ENCODE measurements around the gene UGT1A7. TPM values are rescaled to one million over a fixed set of nuclear protein-coding genes. Genes with fewer than 3 reads are reported as not detected.
"Not testable (repeated sequence)": the region's sequence is repeated elsewhere in the genome, so short reads cannot be mapped to it uniquely, and the experiment has no call there.

Gene UGT1A7
- total RNA-seq, 2 experiments from 2014 or later, result not detected

DNA sequence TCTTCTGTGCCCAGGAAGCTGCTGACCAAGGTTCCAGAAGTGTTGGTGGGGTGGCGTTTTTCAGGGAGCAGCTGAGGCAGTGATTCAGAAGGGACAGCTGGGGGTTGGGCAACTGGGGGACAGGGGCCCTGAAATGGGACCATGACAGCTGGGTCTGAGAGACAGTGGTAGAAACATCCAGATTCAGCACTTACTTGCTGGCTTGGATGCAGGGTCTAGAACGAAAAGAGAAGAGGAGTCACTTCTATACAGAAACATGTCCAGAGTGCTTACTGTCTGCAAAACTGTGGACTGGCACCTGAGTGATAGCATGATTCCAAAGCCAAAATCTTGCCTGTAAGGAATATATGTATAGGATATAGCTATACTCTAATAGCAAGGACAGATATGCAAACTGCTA, 64.1 kb downstream of the UGT1A7 start:
- DNase-seq; H3K9me3 Mint-ChIP-seq; H3K27ac Mint-ChIP-seq; H3K36me3 Mint-ChIP-seq (ENCODE audit: low read depth); H3K27me3 Mint-ChIP-seq; POLR2A ChIA-PET; H3K4me3 Mint-ChIP-seq; H3K4me1 Mint-ChIP-seq; CTCF ChIA-PET: not testable (repeated sequence)

DNA sequence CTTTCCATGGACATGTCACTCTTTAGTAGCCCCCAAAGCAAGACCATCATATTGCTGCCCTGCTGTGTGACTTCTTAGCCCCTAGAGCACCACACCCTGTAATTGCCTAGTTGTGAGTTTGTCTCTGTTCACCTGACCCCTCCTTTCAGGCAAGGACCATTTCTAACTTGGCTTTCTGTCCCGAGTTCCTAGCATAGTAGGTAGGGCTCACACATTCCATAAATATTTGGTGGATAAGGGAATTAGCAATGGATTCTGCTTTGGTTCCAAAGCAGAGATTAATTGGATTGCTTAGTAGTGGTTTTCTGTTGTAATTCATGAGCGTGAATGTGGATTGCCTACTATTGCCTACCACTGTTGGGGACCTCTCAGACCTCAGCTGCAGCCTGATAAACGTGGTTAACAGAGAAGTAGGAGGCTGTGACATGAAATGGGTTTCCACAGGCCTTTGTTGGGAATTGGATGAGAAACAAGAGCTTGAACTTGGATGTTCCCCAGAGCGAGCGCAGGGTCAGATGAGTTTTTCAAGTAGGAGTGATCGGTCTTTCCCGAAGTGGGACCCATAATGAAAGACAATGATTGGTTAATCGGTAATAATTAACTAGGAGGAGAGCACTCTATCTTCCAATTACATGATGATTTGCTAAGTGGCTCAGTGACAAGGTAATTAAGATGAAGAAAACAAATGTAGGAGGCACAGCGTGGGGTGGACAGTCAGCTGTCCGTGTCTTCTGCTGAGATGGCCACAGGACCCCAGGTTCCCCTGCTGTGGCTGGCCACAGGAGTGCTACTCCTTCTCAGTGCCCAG, 65.0 kb downstream of the UGT1A7 start:
- H3K4me1 Mint-ChIP-seq, result no peaks in the 10 kb centered on the region
- H3K27ac Mint-ChIP-seq, result no peak overlapping the region
- H3K27me3 Mint-ChIP-seq, result peaks cover 4% of the 10 kb centered on the region
- no peak overlapping the region for H3K4me3 Mint-ChIP-seq
- H3K36me3 Mint-ChIP-seq (ENCODE audit: low read depth), result no peaks in the 10 kb centered on the region
- no peak for DNase-seq
- ChIA-PET CTCF (no interaction called here), POLR2A (no interaction called here)
- H3K9me3 Mint-ChIP-seq, result peaks cover 12% of the 10 kb centered on the region

DNA sequence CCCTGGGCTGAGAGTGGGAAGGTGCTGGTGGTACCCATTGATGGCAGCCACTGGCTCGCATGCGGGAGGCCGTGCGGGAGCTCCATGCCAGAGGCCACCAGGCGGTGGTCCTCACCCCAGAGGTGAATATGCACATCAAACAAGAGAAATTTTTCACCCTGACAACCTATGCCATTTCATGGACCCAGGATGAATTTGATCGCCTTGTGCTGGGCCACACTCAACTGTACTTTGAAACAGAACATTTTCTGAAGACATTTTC, 65.5 kb downstream of the UGT1A7 start:
- CTCF ChIA-PET, result no interaction called here
- POLR2A ChIA-PET, result no interaction called here

DNA sequence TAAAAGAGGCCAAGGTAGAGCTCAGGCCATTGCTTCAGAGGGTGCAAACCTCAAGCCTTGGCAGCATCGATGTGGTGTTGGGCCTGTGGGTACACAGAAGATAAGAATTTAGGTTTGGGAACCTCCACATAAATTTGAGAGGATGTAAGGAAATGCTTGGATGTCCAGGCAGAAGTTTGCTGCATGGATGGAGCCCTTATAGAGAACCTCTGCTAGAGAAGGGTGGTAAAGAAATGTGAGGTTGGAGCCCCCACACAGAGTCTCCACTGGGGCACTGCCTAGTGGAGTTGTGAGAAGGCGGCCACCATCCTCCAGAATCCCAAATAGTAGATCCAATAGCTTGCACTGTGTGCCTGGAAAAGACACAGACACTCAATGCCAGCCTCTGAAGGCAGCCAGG, 69.0 kb downstream of the UGT1A7 start:
- peaks cover 12% of the 10 kb centered on the region for H3K9me3 Mint-ChIP-seq
- H3K4me3 Mint-ChIP-seq; POLR2A ChIA-PET; H3K27ac Mint-ChIP-seq; H3K36me3 Mint-ChIP-seq (ENCODE audit: low read depth); H3K4me1 Mint-ChIP-seq; DNase-seq; H3K27me3 Mint-ChIP-seq; CTCF ChIA-PET: not testable (repeated sequence)

More for the DNA sequence above, 65.5 kb downstream of the UGT1A7 start:
- DNase-seq, result no peak
- peaks cover 4% of the 10 kb centered on the region for H3K27me3 Mint-ChIP-seq
- no peaks in the 10 kb centered on the region for H3K4me1 Mint-ChIP-seq
- no peaks in the 10 kb centered on the region for H3K36me3 Mint-ChIP-seq (ENCODE audit: low read depth)
- H3K9me3 Mint-ChIP-seq, result peaks cover 12% of the 10 kb centered on the region
- no peak overlapping the region for H3K27ac Mint-ChIP-seq
- no peak overlapping the region for H3K4me3 Mint-ChIP-seq

DNA sequence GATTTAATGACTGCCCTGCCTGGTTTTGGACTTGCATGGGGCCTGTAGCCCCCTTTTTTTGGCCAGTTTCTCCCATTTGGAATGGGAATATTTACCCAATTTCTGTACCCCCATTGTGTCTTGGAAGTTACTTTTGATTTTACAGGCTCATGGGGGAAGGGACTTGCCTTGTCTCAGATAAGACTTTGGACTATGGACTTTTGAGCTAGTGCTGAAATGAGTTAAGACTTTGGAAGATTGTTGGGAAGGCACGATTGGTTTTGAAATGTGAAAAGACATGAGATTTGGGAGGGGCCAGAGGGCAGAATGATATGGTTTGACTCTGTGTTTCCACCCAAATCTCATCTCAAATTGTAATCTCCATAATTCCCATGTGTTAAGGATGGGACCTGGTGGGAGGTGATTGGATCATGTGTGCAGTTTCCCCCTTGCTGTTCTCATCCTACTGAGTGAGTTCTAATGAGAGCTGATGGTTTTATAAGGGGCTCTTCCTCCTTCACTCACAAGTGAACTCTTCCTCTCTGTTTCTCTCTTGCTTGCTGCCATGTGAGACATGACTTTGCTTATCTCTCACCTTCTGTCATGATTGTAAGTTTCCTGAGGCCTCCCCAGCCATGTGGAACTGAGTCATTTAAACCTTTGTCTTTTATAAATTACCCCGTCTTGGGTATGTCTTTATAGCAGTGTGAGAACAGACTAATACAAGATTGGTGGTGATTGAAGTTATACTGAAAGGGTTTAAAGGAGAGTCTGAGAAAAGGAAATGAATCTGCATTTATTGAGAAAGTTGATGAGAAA, 69.7 kb downstream of the UGT1A7 start:
- H3K36me3 Mint-ChIP-seq (ENCODE audit: low read depth); H3K27ac Mint-ChIP-seq; H3K4me3 Mint-ChIP-seq: not testable (repeated sequence)

DNA sequence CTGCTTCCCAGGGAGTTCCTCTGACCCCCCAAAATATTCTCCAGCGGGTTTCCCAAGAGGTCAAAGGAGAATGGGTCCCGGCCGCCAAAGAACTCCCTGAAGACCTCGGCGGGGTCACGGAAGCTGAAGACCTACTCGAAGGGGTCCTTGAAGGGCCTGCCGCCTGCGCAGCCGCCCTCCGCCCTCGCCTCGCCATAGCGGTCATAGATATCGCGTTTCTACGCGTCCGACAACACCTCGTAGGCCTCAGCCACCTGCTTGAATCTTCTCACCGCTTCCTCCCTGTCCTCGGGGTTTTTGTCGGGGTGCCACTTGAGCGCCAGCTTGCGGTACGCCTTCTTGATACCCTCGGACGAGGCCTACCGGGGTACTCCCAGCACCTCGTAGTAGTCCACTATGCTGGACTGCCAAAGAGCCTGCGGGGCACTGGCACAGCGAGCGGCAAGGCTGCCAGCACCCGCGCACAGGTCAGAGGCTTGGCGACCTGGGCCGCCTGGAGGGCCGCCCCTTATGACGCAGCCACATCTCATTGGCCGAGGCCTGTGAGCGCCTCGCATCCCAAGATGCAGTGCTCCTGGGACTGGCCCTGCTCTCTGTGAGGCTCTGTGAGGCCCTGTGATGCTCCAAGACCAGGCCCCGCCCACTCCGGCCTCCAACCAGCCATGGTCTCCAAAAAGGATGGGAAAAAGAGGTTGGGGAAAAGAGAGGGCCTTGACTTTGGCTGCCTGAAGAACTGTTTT, 73.3 kb downstream of the UGT1A7 start:
- H3K4me1 Mint-ChIP-seq, result no peaks in the 10 kb centered on the region
- no peaks in the 10 kb centered on the region for H3K36me3 Mint-ChIP-seq (ENCODE audit: low read depth)
- H3K4me3 Mint-ChIP-seq, result no peak overlapping the region
- ChIA-PET POLR2A (no interaction called here), CTCF (no interaction called here)
- DNase-seq, result no peak
- no peak overlapping the region for H3K27ac Mint-ChIP-seq
- peaks cover 3% of the 10 kb centered on the region for H3K27me3 Mint-ChIP-seq
- H3K9me3 Mint-ChIP-seq, result peaks cover 8% of the 10 kb centered on the region

More for the DNA sequence above, 69.7 kb downstream of the UGT1A7 start:
- POLR2A ChIA-PET, H3K27me3 Mint-ChIP-seq, CTCF ChIA-PET, H3K4me1 Mint-ChIP-seq, DNase-seq: not testable (repeated sequence)
- peaks cover 12% of the 10 kb centered on the region for H3K9me3 Mint-ChIP-seq

DNA sequence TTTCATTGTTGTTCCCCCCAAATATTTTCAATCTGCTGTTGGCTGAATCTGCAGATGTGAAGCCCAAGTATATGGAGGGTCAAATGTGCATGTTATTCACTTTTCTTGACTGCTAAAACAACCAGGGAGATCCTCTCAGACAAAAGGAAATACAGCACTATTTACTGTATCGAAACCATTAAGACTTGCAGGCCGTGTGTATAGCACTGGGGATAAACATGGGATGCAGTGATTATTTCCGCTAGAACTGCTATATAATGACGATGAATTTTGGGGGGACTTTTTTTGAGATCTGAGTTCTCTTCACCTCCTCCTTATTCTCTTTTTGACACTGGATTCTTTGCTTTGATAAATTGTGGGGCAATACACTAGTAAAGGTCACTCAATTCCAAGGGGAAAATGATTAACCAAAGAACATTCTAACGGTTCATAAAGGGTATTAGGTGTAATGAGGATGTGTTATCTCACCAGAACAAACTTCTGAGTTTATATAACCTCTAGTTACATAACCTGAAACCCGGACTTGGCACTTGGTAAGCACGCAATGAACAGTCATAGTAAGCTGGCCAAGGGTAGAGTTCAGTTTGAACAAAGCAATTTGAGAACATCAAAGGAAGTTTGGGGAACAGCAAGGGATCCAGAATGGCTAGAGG, 74.9 kb downstream of the UGT1A7 start:
- Mint-ChIP-seq H3K4me3 (no peak overlapping the region), H3K9me3 (no peaks in the 10 kb centered on the region), H3K27ac (no peak overlapping the region), H3K4me1 (no peaks in the 10 kb centered on the region), H3K36me3 (ENCODE audit: low read depth) (no peaks in the 10 kb centered on the region), H3K27me3 (peaks cover 5% of the 10 kb centered on the region)
- CTCF ChIA-PET, result interaction anchor here (0.9 kb wide), 1 partner anchor 24 kb away, joined by 3 read pairs; no protein-coding TSS in a partner anchor
- DNase-seq, result no peak
- POLR2A ChIA-PET, result no interaction called here

DNA sequence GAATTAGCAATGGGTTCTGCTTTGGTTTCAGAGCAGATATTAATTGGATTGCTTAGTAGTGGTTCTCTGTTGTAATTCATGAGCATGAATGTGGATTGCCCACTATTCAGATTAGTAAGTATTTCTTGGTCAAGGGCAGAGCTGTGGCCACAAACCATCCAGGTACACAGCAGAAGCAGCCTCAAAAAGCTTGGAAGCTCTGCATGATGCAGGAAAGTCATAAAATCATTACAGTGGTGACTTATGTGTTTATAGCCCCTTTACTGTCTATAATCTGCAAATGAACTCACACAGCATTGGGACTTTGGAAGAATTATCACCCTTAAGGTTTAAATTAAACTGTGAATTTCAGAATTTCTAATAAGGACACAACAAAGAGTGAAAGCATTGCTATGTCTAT, 76.4 kb downstream of the UGT1A7 start:
- no peak overlapping the region for H3K27ac Mint-ChIP-seq
- POLR2A ChIA-PET, result no interaction called here
- DNase-seq, result no peak
- H3K4me1 Mint-ChIP-seq, result no peaks in the 10 kb centered on the region
- no peaks in the 10 kb centered on the region for H3K36me3 Mint-ChIP-seq (ENCODE audit: low read depth)
- no peak overlapping the region for H3K4me3 Mint-ChIP-seq
- CTCF ChIA-PET, result no interaction called here
- no peaks in the 10 kb centered on the region for H3K9me3 Mint-ChIP-seq
- peaks cover 6% of the 10 kb centered on the region for H3K27me3 Mint-ChIP-seq

DNA sequence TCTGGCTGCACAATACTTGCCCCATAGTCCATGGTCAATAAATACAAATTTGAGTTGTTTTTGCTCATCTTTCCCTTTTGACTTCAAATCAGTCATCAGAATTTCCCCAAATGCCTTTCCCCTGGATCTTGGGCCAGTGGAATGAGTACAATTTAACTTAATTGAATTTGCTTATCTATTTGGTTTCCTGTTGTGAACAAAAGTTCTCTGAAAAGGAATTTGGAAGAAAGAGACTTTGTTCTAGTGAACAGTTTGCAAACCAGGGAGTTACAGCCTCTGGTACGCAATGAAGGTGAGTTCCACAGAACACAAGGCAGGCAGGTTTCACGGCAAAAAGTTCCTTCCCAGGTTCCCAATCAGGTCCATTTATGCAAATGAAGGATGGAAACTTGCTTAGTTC, 77.1 kb downstream of the UGT1A7 start:
- Mint-ChIP-seq H3K27ac (no peak overlapping the region), H3K4me3 (no peak overlapping the region), H3K9me3 (no peaks in the 10 kb centered on the region), H3K36me3 (ENCODE audit: low read depth) (no peaks in the 10 kb centered on the region), H3K4me1 (no peaks in the 10 kb centered on the region), H3K27me3 (peaks cover 9% of the 10 kb centered on the region)
- POLR2A ChIA-PET, result no interaction called here
- CTCF ChIA-PET, result no interaction called here
- no peak for DNase-seq

DNA sequence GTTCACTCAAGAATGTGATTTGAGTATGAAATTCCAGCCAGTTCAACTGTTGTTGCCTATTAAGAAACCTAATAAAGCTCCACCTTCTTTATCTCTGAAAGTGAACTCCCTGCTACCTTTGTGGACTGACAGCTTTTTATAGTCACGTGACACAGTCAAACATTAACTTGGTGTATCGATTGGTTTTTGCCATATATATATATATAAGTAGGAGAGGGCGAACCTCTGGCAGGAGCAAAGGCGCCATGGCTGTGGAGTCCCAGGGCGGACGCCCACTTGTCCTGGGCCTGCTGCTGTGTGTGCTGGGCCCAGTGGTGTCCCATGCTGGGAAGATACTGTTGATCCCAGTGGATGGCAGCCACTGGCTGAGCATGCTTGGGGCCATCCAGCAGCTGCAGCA, 78.3 kb downstream of the UGT1A7 start, which contains the start of gene UGT1A1:
UGT1A1 (plus strand) TSS at position 228 of the 400 bp plus-strand sequence; CDS start at position 246, 18 bp downstream.
- ChIA-PET POLR2A (no interaction called here), CTCF (no interaction called here)
- DNase-seq, result no peak
- Mint-ChIP-seq H3K4me3 (no peak within 1 kb of the TSS), H3K27ac (no peak within 1 kb of the TSS), H3K4me1 (no peaks in the 10 kb centered on the region), H3K27me3 (peaks cover 16% of the 10 kb centered on the region), H3K36me3 (ENCODE audit: low read depth) (no peaks in the 10 kb centered on the region), H3K9me3 (no peaks in the 10 kb centered on the region)

DNA sequence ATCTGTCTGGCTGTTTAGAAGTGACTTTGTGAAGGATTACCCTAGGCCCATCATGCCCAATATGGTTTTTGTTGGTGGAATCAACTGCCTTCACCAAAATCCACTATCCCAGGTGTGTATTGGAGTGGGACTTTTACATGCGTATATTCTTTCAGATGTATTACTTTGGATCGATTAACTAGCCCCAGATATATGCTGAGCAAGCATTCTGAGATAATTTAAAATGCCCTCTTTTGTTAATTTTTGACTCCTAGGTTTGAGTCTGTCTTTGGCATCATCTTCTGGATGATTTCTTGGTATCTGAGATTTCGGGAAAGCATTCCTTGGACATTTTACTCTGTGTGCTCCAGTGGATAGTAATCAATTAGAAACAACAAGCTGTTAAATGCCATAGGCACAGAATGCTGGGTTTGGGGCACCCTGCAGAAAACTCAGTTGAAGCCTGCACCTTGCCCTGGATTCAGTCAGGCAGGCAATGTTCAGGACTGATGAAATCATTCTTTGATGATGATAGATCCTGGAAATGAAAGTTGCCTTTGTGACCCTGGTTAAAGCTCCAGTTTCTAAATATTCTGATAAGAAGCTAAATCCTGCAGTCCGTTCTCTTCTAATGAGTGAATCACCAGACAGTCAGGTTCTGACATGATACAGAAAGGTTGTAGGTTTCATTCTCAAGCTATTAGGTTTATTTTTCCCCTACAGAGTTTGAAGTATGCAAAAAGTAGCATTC, 79.5 kb downstream of the UGT1A7 start:
- no peak overlapping the region for H3K4me3 Mint-ChIP-seq
- peaks cover 16% of the 10 kb centered on the region for H3K27me3 Mint-ChIP-seq
- H3K27ac Mint-ChIP-seq, result no peak overlapping the region
- POLR2A ChIA-PET, result no interaction called here
- H3K4me1 Mint-ChIP-seq, result no peaks in the 10 kb centered on the region
- no peak for DNase-seq
- H3K9me3 Mint-ChIP-seq, result no peaks in the 10 kb centered on the region
- CTCF ChIA-PET, result no interaction called here
- H3K36me3 Mint-ChIP-seq (ENCODE audit: low read depth), result no peaks in the 10 kb centered on the region

DNA sequence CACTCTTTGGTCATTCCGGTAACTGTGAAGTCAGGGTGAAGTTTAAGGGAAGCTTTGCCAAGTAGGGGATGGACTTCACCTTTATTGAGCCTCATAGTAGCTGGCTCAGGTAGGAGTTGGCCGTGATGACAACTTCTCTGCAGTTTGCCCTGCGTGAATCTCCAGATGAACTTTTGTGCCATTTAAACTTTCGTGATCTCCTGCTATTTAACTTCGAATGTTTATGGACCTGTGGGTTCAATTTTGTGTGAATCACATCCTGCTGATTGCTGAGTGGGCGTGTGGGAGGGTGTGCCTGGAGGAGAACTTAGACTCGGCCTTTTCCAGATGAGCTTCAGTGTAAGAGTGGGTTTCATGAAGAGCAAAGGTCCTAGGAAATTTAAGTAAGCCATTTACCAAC, 82.6 kb downstream of the UGT1A7 start:
- Mint-ChIP-seq H3K36me3 (ENCODE audit: low read depth) (no peaks in the 10 kb centered on the region), H3K27me3 (peaks cover 21% of the 10 kb centered on the region), H3K4me3 (no peak overlapping the region), H3K27ac (no peak overlapping the region), H3K4me1 (no peaks in the 10 kb centered on the region), H3K9me3 (no peaks in the 10 kb centered on the region)
- ChIA-PET CTCF (no interaction called here), POLR2A (no interaction called here)
- DNase-seq, result no peak
